Measurements from ENCODE around the gene PARD3B. TPM values are rescaled to one million over a fixed set of nuclear protein-coding genes. Genes with fewer than 3 reads are reported as not detected.

PARD3B gene
- total and polyA plus RNA-seq, 2 donors (not counting 1 experiment from before 2014, with no cell fraction given) = 7.4 to 20.6 TPM

- no peak overlapping the region for H2AFZ ChIP-seq (ENCODE audit: low read length)
- TF ChIP-seq CTCF (conservative IDR thresholded peaks at IDR 0.05 in 1 of 2, IDR thresholded peaks at IDR 0.05 in 1 of 2; ENCODE audit: low read depth in 1 of 2, low read length in 2 of 2) (no peak), EZH2 (IDR thresholded peaks at IDR 0.05; ENCODE audit: low read length, missing control alignments) (no peak)
- no peak overlapping the region for H3K9ac ChIP-seq (ENCODE audit: insufficient read depth, low read length)
- H3K4me1 ChIP-seq (ENCODE audit: control insufficient read depth, extremely low read depth, insufficient read depth, low read length) = no peaks in the 10 kb centered on the region
- H3K4me2 ChIP-seq (ENCODE audit: extremely low read depth, insufficient read depth, low read length) = no peak overlapping the region
- no peak overlapping the region for H3K4me3 ChIP-seq (replicated peaks in 1 of 4; ENCODE audit: control extremely low read depth in 1 of 4, insufficient read depth in 1 of 4, low read depth in 3 of 4, low read length in 4 of 4)
- no peak for DNase-seq (ENCODE audit: low read depth in 2 of 2)
- H3K27me3 ChIP-seq (ENCODE audit: control insufficient read depth, insufficient read depth, low read length) = no peaks in the 10 kb centered on the region
- H4K20me1 ChIP-seq (ENCODE audit: control insufficient read depth, extremely low read depth, insufficient read depth, low read length) = no peaks in the 10 kb centered on the region
- no peaks in the 10 kb centered on the region for H3K36me3 ChIP-seq (ENCODE audit: control insufficient read depth, insufficient read depth, low read length)
- H3K79me2 ChIP-seq (ENCODE audit: control insufficient read depth, insufficient read depth, low read length) = no peaks in the 10 kb centered on the region
- H3K27ac ChIP-seq (ENCODE audit: insufficient read depth, low read length) = no peak overlapping the region
- H3K9me3 ChIP-seq (ENCODE audit: control insufficient read depth, insufficient read depth, low read depth, low read length) = no peaks in the 10 kb centered on the region
Observed at GRCh38 chr2:205555566-205556230, 1010.4 kb downstream of the PARD3B start.

GRCh38 chr2:205556357-205556756 lies 1011.1 kb downstream of the PARD3B start:
- Histone ChIP-seq H3K27me3 (ENCODE audit: control insufficient read depth, insufficient read depth, low read length) (no peaks in the 10 kb centered on the region), H3K36me3 (ENCODE audit: control insufficient read depth, insufficient read depth, low read length) (no peaks in the 10 kb centered on the region), H3K79me2 (ENCODE audit: control insufficient read depth, insufficient read depth, low read length) (no peaks in the 10 kb centered on the region), H3K9ac (ENCODE audit: insufficient read depth, low read length) (no peak overlapping the region), H2AFZ (ENCODE audit: low read length) (no peak overlapping the region), H3K4me1 (ENCODE audit: control insufficient read depth, extremely low read depth, insufficient read depth, low read length) (no peaks in the 10 kb centered on the region), H3K4me3 (replicated peaks in 1 of 4; ENCODE audit: control extremely low read depth in 1 of 4, insufficient read depth in 1 of 4, low read depth in 3 of 4, low read length in 4 of 4) (no peak overlapping the region), H3K9me3 (ENCODE audit: control insufficient read depth, insufficient read depth, low read depth, low read length) (no peaks in the 10 kb centered on the region), H3K27ac (ENCODE audit: insufficient read depth, low read length) (no peak overlapping the region), H3K4me2 (ENCODE audit: extremely low read depth, insufficient read depth, low read length) (no peak overlapping the region), H4K20me1 (ENCODE audit: control insufficient read depth, extremely low read depth, insufficient read depth, low read length) (no peaks in the 10 kb centered on the region)
- no peak for TF ChIP-seq CTCF (conservative IDR thresholded peaks at IDR 0.05 in 1 of 2, IDR thresholded peaks at IDR 0.05 in 1 of 2; ENCODE audit: low read depth in 1 of 2, low read length in 2 of 2)
- no peak for TF ChIP-seq EZH2 (IDR thresholded peaks at IDR 0.05; ENCODE audit: low read length, missing control alignments)
- no peak for DNase-seq (ENCODE audit: low read depth in 2 of 2)

GRCh38 chr2:205556841-205557539 lies 1011.7 kb downstream of the PARD3B start:
- H3K79me2 ChIP-seq (ENCODE audit: control insufficient read depth, insufficient read depth, low read length) = no peaks in the 10 kb centered on the region
- H3K27me3 ChIP-seq (ENCODE audit: control insufficient read depth, insufficient read depth, low read length) = no peaks in the 10 kb centered on the region
- no peaks in the 10 kb centered on the region for H3K36me3 ChIP-seq (ENCODE audit: control insufficient read depth, insufficient read depth, low read length)
- no peaks in the 10 kb centered on the region for H3K4me1 ChIP-seq (ENCODE audit: control insufficient read depth, extremely low read depth, insufficient read depth, low read length)
- no peak for TF ChIP-seq EZH2 (IDR thresholded peaks at IDR 0.05; ENCODE audit: low read length, missing control alignments)
- no peak for TF ChIP-seq CTCF (conservative IDR thresholded peaks at IDR 0.05 in 1 of 2, IDR thresholded peaks at IDR 0.05 in 1 of 2; ENCODE audit: low read depth in 1 of 2, low read length in 2 of 2)
- no peak for DNase-seq (ENCODE audit: low read depth in 2 of 2)
- H2AFZ ChIP-seq (ENCODE audit: low read length) = no peak overlapping the region
- H3K27ac ChIP-seq (ENCODE audit: insufficient read depth, low read length) = no peak overlapping the region
- no peak overlapping the region for H3K9ac ChIP-seq (ENCODE audit: insufficient read depth, low read length)
- H3K4me2 ChIP-seq (ENCODE audit: extremely low read depth, insufficient read depth, low read length) = no peak overlapping the region
- H4K20me1 ChIP-seq (ENCODE audit: control insufficient read depth, extremely low read depth, insufficient read depth, low read length) = no peaks in the 10 kb centered on the region
- H3K4me3 ChIP-seq (replicated peaks in 1 of 4; ENCODE audit: control extremely low read depth in 1 of 4, insufficient read depth in 1 of 4, low read depth in 3 of 4, low read length in 4 of 4) = no peak overlapping the region
- H3K9me3 ChIP-seq (ENCODE audit: control insufficient read depth, insufficient read depth, low read depth, low read length) = no peaks in the 10 kb centered on the region

Measured in fibroblast of lung (primary cell).